Activated naive CD4-positive, alpha-beta T cell treated with anti-CD3 and anti-CD28 coated beads, Interleukin-2, amount 10 ng/mL, durations not matched to agents 7 days and 5 days (primary cell): Measurements from ENCODE around the gene PYGO2.
"Not testable (repeated sequence)": the region's sequence is repeated elsewhere in the genome, so short reads cannot be mapped to it uniquely, and the experiment has no call there.

Source experiments
- CTCF ChIA-PET: fragments of 350-600 bp; sonication (Branson Sonifier 250); formaldehyde crosslinking; loops from one replicate; lab custom pipeline; 2021; ENCODE audit warnings: antibody characterized with exemption; lab: Charles Lee
- DNase-seq: peaks from one replicate; pipeline ENCODE4 v3.0.0-alpha.2; 2020
- H3K27ac Mint-ChIP-seq: one replicate; pipeline ENCODE4 v1.8.0; 2021; ENCODE audit warnings: mild to moderate bottlenecking, moderate library complexity, mixed read lengths
- H3K27me3 Mint-ChIP-seq: one replicate; pipeline ENCODE4 v1.8.0; 2021; ENCODE audit warnings: mild to moderate bottlenecking, mixed read lengths
- H3K36me3 Mint-ChIP-seq: one replicate; pipeline ENCODE4 v1.8.0; 2021; ENCODE audit warnings: mixed read lengths
- H3K4me1 Mint-ChIP-seq: one replicate; pipeline ENCODE4 v1.8.0; 2021; ENCODE audit warnings: mixed read lengths
- H3K4me3 Mint-ChIP-seq: one replicate; pipeline ENCODE4 v1.8.0; 2021; ENCODE audit warnings: mild to moderate bottlenecking, moderate library complexity, mixed read lengths
- H3K9me3 Mint-ChIP-seq: one replicate; pipeline ENCODE4 v1.8.0; 2021; ENCODE audit warnings: mixed read lengths

PYGO2 gene

DNA sequence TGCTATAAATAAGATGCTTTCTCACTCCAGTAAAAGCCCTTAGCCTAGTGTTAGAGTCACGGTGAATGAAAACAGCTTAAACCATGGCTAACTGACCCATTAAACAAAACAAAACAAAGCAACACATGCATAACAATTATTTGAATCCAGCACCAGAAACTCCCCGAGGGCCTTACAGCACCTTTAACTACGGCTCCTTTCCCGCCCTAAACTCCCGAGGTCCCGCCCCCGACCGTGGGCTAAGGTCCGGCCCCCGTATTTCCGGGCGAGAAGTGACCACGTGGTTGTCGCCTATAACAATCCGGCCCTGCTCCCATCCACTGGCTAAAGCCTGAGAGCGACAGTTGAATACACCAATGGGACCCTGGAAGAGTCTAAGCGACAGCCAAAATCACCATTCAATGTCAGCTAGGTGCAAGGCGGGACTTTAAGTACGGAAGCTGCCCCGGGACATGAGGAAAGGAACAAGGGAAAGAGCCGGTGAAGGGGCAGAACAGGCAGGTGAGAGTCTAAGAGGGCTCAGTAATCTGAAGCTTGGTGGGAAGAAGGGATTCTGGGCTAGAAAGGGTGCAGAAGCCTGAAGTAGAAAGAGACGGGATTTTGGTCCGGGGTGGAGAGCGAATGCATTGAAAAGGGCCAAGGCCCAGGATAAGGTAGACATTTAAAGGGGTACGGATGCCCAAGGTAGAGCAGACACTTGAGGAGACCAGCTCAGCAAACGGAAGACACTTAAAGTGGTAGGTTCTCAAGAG, 21.5 kb upstream of the PYGO2 start, which contains the start of gene FLAD1:
Gene FLAD1 (plus strand): TSS at position 448 of the 752 bp plus-strand sequence. CDS start 351 bp downstream, outside the sequence.
- Mint-ChIP-seq H3K27me3 (no peaks in the 10 kb centered on the region), H3K9me3 (no peaks in the 10 kb centered on the region), H3K36me3 (peaks cover 23% of the 10 kb centered on the region), H3K4me3 (no peak within 1 kb of the TSS), H3K27ac (no peak within 1 kb of the TSS), H3K4me1 (peaks cover 30% of the 10 kb centered on the region)
- DNase-seq = peak; percentile 98
- CTCF ChIA-PET = interaction anchor here (0.8 to 4.7 kb wide), 9 partner anchors 13 to 423 kb away, joined by 3 to 72 read pairs (median 4); partner anchors contain the start of genes ADAM15, EFNA4, LENEP and PYGO2

DNA sequence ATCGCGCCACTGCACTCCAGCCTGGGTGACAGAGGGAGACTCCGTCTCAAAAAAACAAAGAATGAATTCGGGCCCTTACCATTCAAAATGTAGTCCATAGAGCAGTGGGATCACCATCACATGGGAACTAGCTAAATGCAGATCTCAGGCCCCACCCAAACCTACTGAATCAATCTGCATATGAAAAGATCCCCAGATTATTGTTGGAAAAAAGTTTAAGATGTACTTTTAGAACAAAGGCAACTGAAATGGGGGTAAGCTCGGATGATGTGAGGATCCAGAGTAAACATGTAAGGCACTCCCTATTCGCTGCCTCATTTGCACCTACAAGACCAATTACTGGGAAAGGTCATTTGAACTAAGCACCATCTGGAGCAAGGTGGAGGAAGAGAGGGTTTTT, 20.8 kb upstream of the PYGO2 start:
- H3K9me3 Mint-ChIP-seq = no peaks in the 10 kb centered on the region
- H3K4me3 Mint-ChIP-seq = no peak overlapping the region
- no peaks in the 10 kb centered on the region for H3K27me3 Mint-ChIP-seq
- H3K27ac Mint-ChIP-seq = no peak overlapping the region
- H3K4me1 Mint-ChIP-seq = peaks cover 28% of the 10 kb centered on the region
- DNase-seq = no peak
- peaks cover 24% of the 10 kb centered on the region for H3K36me3 Mint-ChIP-seq
- CTCF ChIA-PET = interaction anchor here (0.9 to 4.7 kb wide), 6 partner anchors 14 to 423 kb away, joined by 3 to 72 read pairs (median 4); partner anchors contain the start of genes ADAM15 and LENEP

DNA sequence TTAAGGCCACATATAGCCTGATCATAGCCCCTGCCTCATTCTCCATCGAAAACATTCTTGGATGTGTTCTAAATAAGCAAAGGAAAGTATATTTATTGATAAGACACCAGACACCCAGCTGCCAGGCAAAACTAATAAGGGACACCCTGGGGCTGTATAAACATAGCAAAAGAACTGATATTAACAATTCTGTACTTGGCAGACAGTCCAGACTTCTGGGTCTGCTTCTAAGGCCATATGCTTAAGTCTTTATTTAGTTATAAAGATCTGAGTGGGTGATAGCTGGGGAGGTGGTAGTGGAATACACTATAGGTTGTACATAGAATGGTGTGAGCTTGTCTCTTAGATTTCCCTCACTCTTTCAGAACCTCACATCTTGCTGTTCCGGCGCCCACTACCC, 16.8 kb upstream of the PYGO2 start:
- Mint-ChIP-seq H3K4me1 (peaks cover 16% of the 10 kb centered on the region), H3K4me3 (no peak overlapping the region), H3K27ac (no peak overlapping the region), H3K9me3 (no peaks in the 10 kb centered on the region), H3K27me3 (no peaks in the 10 kb centered on the region), H3K36me3 (peaks cover 31% of the 10 kb centered on the region)
- no peak for DNase-seq
- CTCF ChIA-PET = no interaction called here

DNA sequence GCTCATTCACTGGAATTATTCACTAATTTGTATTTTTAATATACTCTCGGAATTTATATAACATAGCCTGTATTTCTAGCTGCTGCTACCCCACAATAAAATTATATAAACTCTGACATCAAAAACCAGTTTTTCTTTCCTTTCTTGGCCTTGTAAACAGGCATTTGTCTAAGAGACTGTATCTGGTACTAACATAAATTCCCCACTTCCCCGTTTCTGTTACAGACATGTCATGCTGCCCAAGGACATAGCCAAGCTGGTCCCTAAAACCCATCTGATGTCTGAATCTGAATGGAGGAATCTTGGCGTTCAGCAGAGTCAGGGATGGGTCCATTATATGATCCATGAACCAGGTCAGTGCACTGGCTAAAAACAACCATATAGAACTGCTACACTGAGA, 16.2 kb upstream of the PYGO2 start:
- Mint-ChIP-seq H3K27ac (peak overlapping the region; percentile 69), H3K36me3 (peaks cover 32% of the 10 kb centered on the region)
- not testable (repeated sequence) for H3K4me3 Mint-ChIP-seq

DNA sequence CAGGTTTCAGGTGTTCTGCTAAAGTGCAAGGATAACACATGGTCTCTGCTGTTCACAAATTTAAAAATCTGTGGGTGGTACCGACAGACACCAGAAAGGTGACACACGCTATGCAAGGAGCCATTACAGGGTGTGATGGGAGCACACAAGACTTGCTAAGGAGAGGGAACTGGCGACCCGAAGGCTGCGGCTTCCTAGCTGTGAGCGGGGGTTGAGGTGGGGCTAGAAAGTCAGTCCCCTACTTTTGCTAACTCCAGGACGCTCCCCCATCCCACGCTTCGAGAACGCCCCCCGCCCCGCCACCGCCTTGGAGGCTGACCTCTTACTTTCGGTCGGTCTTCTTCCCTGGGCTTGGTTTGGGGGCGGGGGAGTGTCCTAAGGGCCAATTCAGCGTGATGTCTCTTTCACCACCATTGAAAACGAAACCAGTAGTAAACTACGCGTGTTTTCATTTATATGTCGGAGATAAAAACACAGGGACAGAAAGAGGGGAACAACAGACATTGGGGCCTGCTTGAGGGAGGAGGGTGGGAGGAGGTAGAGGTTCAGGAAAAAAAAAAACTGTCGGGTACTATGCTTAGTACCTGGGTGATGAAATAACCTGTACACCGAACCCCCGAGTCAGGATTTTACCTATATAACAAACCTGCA, 14.0 kb upstream of the PYGO2 start:
- Mint-ChIP-seq H3K4me1 (peaks cover 30% of the 10 kb centered on the region), H3K36me3 (peaks cover 41% of the 10 kb centered on the region), H3K4me3 (no peak overlapping the region), H3K27me3 (no peaks in the 10 kb centered on the region), H3K27ac (no peak overlapping the region), H3K9me3 (no peaks in the 10 kb centered on the region)
- CTCF ChIA-PET = no interaction called here
- peak; percentile 81 for DNase-seq

More for the DNA sequence above, 16.2 kb upstream of the PYGO2 start:
- peaks cover 20% of the 10 kb centered on the region for H3K4me1 Mint-ChIP-seq
- CTCF ChIA-PET = interaction anchor here (1.7 kb wide), 1 partner anchor 83 kb away, joined by 5 read pairs; no protein-coding TSS in a partner anchor
- not testable (repeated sequence) for DNase-seq, H3K27me3 Mint-ChIP-seq, H3K9me3 Mint-ChIP-seq

DNA sequence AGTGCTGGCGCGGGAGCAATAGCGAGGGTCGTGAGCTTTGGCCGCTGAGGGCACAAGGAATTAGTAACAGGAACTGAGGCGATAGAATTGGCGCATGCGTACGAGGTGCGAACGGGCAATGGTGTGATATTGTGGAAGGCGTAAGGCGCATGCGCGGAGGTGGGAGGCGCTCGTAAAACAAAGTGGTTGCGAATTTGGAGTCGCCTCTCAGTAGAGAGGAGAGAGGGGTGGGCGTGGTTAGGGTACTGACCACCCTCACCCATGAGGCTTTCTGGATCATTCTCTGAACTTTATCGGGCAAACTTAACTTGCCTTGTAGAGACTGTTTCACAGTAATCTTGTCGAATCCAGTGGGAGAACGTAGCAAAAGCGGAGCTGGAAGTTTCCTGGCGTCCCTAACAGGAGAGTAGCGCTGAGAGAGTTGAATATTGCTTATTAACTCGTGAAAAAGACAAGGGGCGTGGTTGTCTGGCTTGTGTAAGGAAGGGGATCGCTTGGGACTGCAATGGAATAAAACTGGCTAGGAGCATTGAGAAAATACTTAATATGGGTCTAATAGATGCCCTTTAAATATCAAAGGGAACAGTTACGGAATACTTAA, 13.3 kb upstream of the PYGO2 start:
- H3K4me1 Mint-ChIP-seq = peaks cover 28% of the 10 kb centered on the region
- no peak overlapping the region for H3K4me3 Mint-ChIP-seq
- H3K27ac Mint-ChIP-seq = no peak overlapping the region
- H3K36me3 Mint-ChIP-seq = peaks cover 39% of the 10 kb centered on the region
- H3K27me3 Mint-ChIP-seq = no peaks in the 10 kb centered on the region
- CTCF ChIA-PET = interaction anchor here (0.6 to 1.5 kb wide), 4 partner anchors 15 to 198 kb away, joined by 3 to 7 read pairs (median 4); partner anchors contain the start of gene KRTCAP2
- H3K9me3 Mint-ChIP-seq = no peaks in the 10 kb centered on the region
- peak; percentile 96 for DNase-seq

DNA sequence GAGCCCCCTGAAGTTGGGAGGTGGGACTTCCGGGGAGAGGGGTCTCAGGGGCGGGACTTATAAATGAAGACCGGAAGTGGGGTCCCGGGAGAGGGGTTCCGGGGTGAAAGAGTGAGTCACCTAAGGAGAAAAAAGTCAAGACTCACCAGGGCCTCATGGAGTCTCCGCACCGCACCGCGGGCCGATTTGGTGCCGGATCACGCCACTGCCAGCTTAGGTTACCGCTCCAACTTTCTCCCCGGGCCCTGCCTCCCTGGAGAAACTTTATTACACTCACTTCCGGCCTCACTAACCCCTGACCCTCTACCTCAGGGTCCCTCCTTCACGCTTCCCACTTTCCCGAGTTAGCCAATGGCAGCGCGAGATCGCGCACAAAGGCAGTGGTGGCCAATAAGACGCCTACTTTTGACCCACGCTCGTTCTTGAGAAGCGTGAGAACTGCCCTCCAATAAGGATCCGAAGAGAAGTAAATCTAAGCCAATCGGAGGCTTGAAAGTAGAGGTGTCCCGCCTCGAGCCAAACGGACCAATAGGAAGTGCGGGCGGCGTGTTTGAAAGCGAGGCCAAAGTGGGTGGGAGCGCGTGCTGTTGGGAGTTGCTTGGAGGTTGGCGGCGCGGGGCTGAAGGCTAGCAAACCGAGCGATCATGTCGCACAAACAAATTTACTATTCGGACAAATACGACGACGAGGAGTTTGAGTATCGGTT, 12.7 kb upstream of the PYGO2 start, which contains the start of gene CKS1B:
Gene CKS1B (plus strand): TSS at position 580 of the 706 bp plus-strand sequence. CDS start 65 bp downstream, at position 645.
- no peaks in the 10 kb centered on the region for H3K9me3 Mint-ChIP-seq
- CTCF ChIA-PET = interaction anchor here (0.6 to 1.5 kb wide), 9 partner anchors 13 to 199 kb away, joined by 3 to 7 read pairs (median 3); partner anchors contain the start of genes ADAM15, KRTCAP2, PBXIP1 and PYGO2
- H3K4me1 Mint-ChIP-seq = peaks cover 31% of the 10 kb centered on the region
- no peaks in the 10 kb centered on the region for H3K27me3 Mint-ChIP-seq
- peaks cover 38% of the 10 kb centered on the region for H3K36me3 Mint-ChIP-seq
- H3K4me3 Mint-ChIP-seq = no peak within 1 kb of the TSS
- peak; percentile 97 for DNase-seq
- no peak within 1 kb of the TSS for H3K27ac Mint-ChIP-seq

DNA sequence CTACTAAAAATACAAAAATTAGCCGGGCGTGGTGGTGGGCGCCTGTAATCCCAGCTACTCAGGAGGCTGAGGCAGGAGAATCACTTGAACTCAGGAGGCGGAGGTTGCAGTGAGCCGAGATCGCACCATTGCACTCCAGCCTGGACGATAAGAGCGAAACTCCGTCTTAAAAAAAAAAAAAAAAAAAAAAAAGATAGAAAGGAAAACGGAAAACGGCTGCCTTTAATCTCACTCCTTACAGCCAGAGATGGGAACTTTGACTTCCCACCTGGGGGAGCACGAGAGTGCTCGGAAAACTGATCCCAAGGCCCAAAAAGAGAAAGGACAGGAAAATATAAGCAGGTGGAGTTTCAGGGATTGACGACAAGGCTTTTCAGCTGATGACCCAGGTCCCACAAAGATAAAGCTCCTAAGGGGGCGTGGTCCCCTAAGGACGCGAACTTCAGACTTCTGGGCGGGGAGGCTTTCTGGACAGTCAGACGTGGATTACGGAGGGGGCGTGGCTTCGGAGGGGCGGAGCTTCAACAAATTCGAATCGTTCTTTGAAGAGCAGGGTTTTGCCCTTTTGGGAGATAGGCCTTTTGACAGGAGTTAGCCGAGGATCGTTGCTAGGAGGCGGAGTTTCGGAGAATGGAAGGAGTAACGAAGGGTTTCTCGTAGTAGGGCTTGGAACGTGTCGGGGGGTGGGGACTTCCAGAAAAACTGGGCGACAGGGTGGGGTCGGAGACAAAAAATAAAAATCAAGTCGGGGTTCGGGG, 11.9 kb upstream of the PYGO2 start:
- no peaks in the 10 kb centered on the region for H3K9me3 Mint-ChIP-seq
- CTCF ChIA-PET = interaction anchor here (0.9 to 1.5 kb wide), 8 partner anchors 12 to 199 kb away, joined by 3 to 7 read pairs (median 3); partner anchors contain the start of genes ADAM15, KRTCAP2, PBXIP1 and PYGO2
- H3K27me3 Mint-ChIP-seq = no peaks in the 10 kb centered on the region
- H3K27ac Mint-ChIP-seq = peak overlapping the region; percentile 71
- peak; percentile 97 for DNase-seq
- peaks cover 38% of the 10 kb centered on the region for H3K36me3 Mint-ChIP-seq
- H3K4me3 Mint-ChIP-seq = no peak overlapping the region
- peaks cover 35% of the 10 kb centered on the region for H3K4me1 Mint-ChIP-seq

DNA sequence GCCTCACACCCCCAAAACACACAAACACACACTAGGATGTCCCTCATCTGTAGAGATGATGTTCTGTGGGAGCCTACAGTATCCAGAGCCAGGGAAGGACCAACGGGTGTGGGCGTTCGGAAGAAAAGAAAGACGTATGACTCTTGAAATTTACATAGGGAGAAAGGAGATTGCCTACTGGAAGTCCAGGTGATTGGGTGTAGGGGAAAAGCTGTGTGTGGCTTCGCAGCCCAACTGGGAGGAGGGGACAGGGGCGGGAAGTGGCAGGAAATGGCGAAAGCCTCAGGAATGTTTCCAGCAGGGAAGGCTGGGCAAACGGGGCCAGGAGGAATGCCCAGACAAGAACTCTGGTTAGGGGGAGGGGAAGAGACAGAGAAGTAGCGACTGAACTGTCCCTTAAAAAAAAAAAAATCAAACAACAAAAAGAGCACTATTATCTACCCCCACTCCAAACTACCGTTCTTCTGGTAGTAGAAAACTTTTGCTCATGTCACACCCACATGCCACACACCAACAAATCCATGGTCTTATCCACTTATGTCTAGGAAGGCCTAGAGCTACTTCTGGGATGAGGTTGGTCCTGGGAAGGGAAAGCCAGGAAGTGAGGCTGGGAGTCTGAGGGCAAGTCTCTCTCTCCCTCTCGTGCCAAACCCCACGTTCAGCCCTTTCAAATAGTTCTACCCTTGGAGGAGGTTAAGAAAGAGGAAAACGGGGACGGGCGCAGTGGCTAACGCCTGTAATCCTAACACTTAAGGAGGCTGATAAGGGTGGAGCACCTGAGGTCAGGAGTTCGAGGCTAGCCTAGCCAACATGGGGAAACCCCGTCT, 11.1 kb upstream of the PYGO2 start:
- Mint-ChIP-seq H3K27me3 (no peaks in the 10 kb centered on the region), H3K9me3 (no peaks in the 10 kb centered on the region), H3K27ac (peak overlapping the region; percentile 71), H3K36me3 (peaks cover 36% of the 10 kb centered on the region), H3K4me3 (peak overlapping the region; percentile 49), H3K4me1 (peaks cover 39% of the 10 kb centered on the region)
- CTCF ChIA-PET = interaction anchor here (0.7 to 2.3 kb wide), 9 partner anchors 12 to 112 kb away, joined by 3 to 9 read pairs (median 5); partner anchors contain the start of genes ADAM15, PBXIP1 and PYGO2
- no peak for DNase-seq

DNA sequence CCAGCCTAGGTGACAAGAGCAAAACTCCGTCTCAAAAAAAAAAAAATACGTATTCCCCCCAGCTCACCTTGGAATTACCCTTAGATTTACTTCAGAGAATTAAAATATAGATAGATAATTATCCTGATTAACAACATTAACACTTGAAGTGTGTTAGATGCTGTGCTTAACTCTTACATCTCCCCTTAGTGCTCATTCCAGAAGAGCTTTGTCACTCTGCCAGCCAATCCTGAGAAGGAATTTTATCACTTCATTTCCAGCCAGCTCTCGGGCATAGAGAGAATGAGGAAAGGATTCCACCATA, 10.6 kb upstream of the PYGO2 start:
- Mint-ChIP-seq H3K4me1 (peaks cover 45% of the 10 kb centered on the region), H3K4me3 (peak overlapping the region; percentile 49), H3K27me3 (no peaks in the 10 kb centered on the region), H3K9me3 (no peaks in the 10 kb centered on the region), H3K27ac (no peak overlapping the region), H3K36me3 (peaks cover 38% of the 10 kb centered on the region)
- no peak for DNase-seq
- CTCF ChIA-PET = interaction anchor here (0.7 to 2.3 kb wide), 5 partner anchors 11 to 113 kb away, joined by 3 to 9 read pairs (median 5); partner anchors contain the start of gene PYGO2

DNA sequence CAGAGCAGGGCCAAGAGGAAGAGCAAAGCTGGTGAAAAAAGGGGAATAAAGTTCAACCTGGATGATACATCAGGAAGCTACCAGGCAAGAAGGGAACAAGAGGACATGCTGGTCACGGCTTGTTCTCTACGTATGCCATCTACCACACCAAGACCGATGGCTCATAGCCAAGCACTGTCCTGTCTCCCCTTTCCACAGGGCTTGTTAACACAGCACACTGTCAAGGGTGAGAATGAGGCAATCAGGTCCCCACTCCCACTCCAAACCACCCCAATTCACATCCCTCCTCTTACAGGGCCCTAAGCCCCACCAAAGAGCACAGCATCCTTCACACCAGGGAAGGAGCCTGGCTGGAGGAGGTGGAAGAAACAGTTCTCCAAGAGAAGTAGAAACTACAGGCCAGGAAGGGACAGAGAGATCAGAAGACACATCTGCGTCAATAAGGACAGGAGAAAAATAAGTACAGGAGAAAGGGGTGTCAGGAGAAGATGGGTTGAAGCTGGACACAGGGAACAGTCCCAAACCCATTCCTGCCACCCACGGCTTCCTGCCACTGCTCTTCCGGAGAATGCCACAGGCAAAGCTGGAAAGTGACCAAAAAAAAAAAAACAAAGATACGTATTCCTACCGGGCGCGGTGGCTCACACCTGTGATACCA, 9.9 kb upstream of the PYGO2 start:
- DNase-seq = no peak
- Mint-ChIP-seq H3K27ac (peak overlapping the region; percentile 74), H3K27me3 (no peaks in the 10 kb centered on the region), H3K9me3 (no peaks in the 10 kb centered on the region), H3K36me3 (peaks cover 41% of the 10 kb centered on the region), H3K4me1 (peaks cover 46% of the 10 kb centered on the region), H3K4me3 (peak overlapping the region; percentile 4)
- CTCF ChIA-PET = interaction anchor here (0.6 to 2.3 kb wide), 6 partner anchors 10 to 119 kb away, joined by 3 to 9 read pairs (median 5); partner anchors contain the start of gene PYGO2
